ENCODE results near the gene ZMYND8. TPM values are rescaled to one million over a fixed set of nuclear protein-coding genes. Genes with fewer than 3 reads are reported as not detected.
A peak's percentile ranks its signal among the peaks of the same experiment; 100 is the strongest.
"Not testable (repeated sequence)": the region's sequence is repeated elsewhere in the genome, so short reads cannot be mapped to it uniquely, and the experiment has no call there.

Gene ZMYND8
- total RNA-seq, 1 experiment from 2014 or later: 10.2 TPM

GRCh38 chr20:47290666-47291430 lies 65.7 kb downstream of the ZMYND8 start:
- peaks cover 69% of the 10 kb centered on the region for H3K36me3 ChIP-seq
- no peaks in the 10 kb centered on the region for H3K9me3 ChIP-seq
- H3K4me3 ChIP-seq: no peak overlapping the region
- no peaks in the 10 kb centered on the region for H3K27me3 ChIP-seq
- no peak for DNase-seq

GRCh38 chr20:47290008-47290407 lies 66.5 kb downstream of the ZMYND8 start:
- H3K36me3 ChIP-seq: peaks cover 66% of the 10 kb centered on the region
- no peak overlapping the region for H3K4me3 ChIP-seq
- no peaks in the 10 kb centered on the region for H3K9me3 ChIP-seq
- no peaks in the 10 kb centered on the region for H3K27me3 ChIP-seq
- DNase-seq: no peak

GRCh38 chr20:47289096-47289495 lies 67.4 kb downstream of the ZMYND8 start:
- Histone ChIP-seq H3K4me3 (no peak overlapping the region), H3K9me3 (no peaks in the 10 kb centered on the region), H3K36me3 (peaks cover 64% of the 10 kb centered on the region), H3K27me3 (no peaks in the 10 kb centered on the region)
- DNase-seq: no peak

- DNase-seq, H3K9me3 ChIP-seq, H3K4me3 ChIP-seq, H3K27me3 ChIP-seq: not testable (repeated sequence)
- peaks cover 63% of the 10 kb centered on the region for H3K36me3 ChIP-seq
Measured at GRCh38 chr20:47288530-47288929, 68.0 kb downstream of the ZMYND8 start.

GRCh38 chr20:47287609-47288144 lies 68.8 kb downstream of the ZMYND8 start:
- DNase-seq: no peak
- no peaks in the 10 kb centered on the region for H3K9me3 ChIP-seq
- H3K27me3 ChIP-seq: no peaks in the 10 kb centered on the region
- no peak overlapping the region for H3K4me3 ChIP-seq
- H3K36me3 ChIP-seq: peaks cover 71% of the 10 kb centered on the region

- Histone ChIP-seq H3K9me3 (no peaks in the 10 kb centered on the region), H3K27me3 (no peaks in the 10 kb centered on the region), H3K4me3 (no peak overlapping the region), H3K36me3 (peaks cover 74% of the 10 kb centered on the region)
- DNase-seq: no peak
Measured at GRCh38 chr20:47286681-47287080, 69.8 kb downstream of the ZMYND8 start.

GRCh38 chr20:47285189-47285588 lies 71.3 kb downstream of the ZMYND8 start:
- DNase-seq: no peak
- no peaks in the 10 kb centered on the region for H3K27me3 ChIP-seq
- H3K36me3 ChIP-seq: peaks cover 78% of the 10 kb centered on the region
- H3K4me3 ChIP-seq: no peak overlapping the region
- no peaks in the 10 kb centered on the region for H3K9me3 ChIP-seq

- Histone ChIP-seq H3K36me3 (peaks cover 74% of the 10 kb centered on the region), H3K9me3 (no peaks in the 10 kb centered on the region), H3K4me3 (no peak overlapping the region), H3K27me3 (no peaks in the 10 kb centered on the region)
- no peak for DNase-seq
Measured at GRCh38 chr20:47284373-47284772, 72.1 kb downstream of the ZMYND8 start.

GRCh38 chr20:47283411-47283810 lies 73.1 kb downstream of the ZMYND8 start:
- Histone ChIP-seq H3K4me3 (no peak overlapping the region), H3K27me3 (no peaks in the 10 kb centered on the region), H3K36me3 (peaks cover 70% of the 10 kb centered on the region), H3K9me3 (no peaks in the 10 kb centered on the region)
- no peak for DNase-seq

- no peak for DNase-seq
- Histone ChIP-seq H3K36me3 (peaks cover 72% of the 10 kb centered on the region), H3K9me3 (no peaks in the 10 kb centered on the region), H3K4me3 (no peak overlapping the region), H3K27me3 (no peaks in the 10 kb centered on the region)
Measured at GRCh38 chr20:47282864-47283263, 73.6 kb downstream of the ZMYND8 start.

- peaks cover 68% of the 10 kb centered on the region for H3K36me3 ChIP-seq
Measured at GRCh38 chr20:47281376-47281775, 75.1 kb downstream of the ZMYND8 start.

GRCh38 chr20:47280668-47281067 lies 75.8 kb downstream of the ZMYND8 start:
- H3K9me3 ChIP-seq: no peaks in the 10 kb centered on the region
- no peak for DNase-seq
- H3K27me3 ChIP-seq: no peaks in the 10 kb centered on the region
- peaks cover 73% of the 10 kb centered on the region for H3K36me3 ChIP-seq
- no peak overlapping the region for H3K4me3 ChIP-seq

More at GRCh38 chr20:47281376-47281775, 75.1 kb downstream of the ZMYND8 start:
- Histone ChIP-seq H3K9me3 (no peaks in the 10 kb centered on the region), H3K27me3 (no peaks in the 10 kb centered on the region), H3K4me3 (no peak overlapping the region)
- no peak for DNase-seq

- DNase-seq: no peak
- no peaks in the 10 kb centered on the region for H3K9me3 ChIP-seq
- H3K36me3 ChIP-seq: peaks cover 73% of the 10 kb centered on the region
- H3K4me3 ChIP-seq: no peak overlapping the region
- no peaks in the 10 kb centered on the region for H3K27me3 ChIP-seq
Measured at GRCh38 chr20:47280228-47280627, 76.3 kb downstream of the ZMYND8 start.

- Histone ChIP-seq H3K27me3 (no peaks in the 10 kb centered on the region), H3K9me3 (no peaks in the 10 kb centered on the region), H3K4me3 (no peak overlapping the region), H3K36me3 (peaks cover 62% of the 10 kb centered on the region)
- peak; percentile 82 for DNase-seq
Measured at GRCh38 chr20:47278907-47279348, 77.6 kb downstream of the ZMYND8 start.

- not testable (repeated sequence) for H3K27me3 ChIP-seq, H3K9me3 ChIP-seq, H3K4me3 ChIP-seq, DNase-seq
- peaks cover 59% of the 10 kb centered on the region for H3K36me3 ChIP-seq
Measured at GRCh38 chr20:47277535-47277872, 79.0 kb downstream of the ZMYND8 start.

- H3K9me3 ChIP-seq: no peaks in the 10 kb centered on the region
- H3K27me3 ChIP-seq: no peaks in the 10 kb centered on the region
- H3K4me3 ChIP-seq: no peak overlapping the region
- DNase-seq: peak; percentile 40
- peaks cover 60% of the 10 kb centered on the region for H3K36me3 ChIP-seq
Measured at GRCh38 chr20:47276851-47277534, 79.5 kb downstream of the ZMYND8 start.

GRCh38 chr20:47276251-47276650 lies 80.2 kb downstream of the ZMYND8 start:
- Histone ChIP-seq H3K9me3 (no peaks in the 10 kb centered on the region), H3K4me3 (no peak overlapping the region), H3K36me3 (peaks cover 58% of the 10 kb centered on the region), H3K27me3 (no peaks in the 10 kb centered on the region)
- DNase-seq: no peak

GRCh38 chr20:47275548-47275947 lies 81.0 kb downstream of the ZMYND8 start:
- no peaks in the 10 kb centered on the region for H3K9me3 ChIP-seq
- no peak for DNase-seq
- H3K27me3 ChIP-seq: no peaks in the 10 kb centered on the region
- H3K4me3 ChIP-seq: no peak overlapping the region
- peaks cover 51% of the 10 kb centered on the region for H3K36me3 ChIP-seq
